Dedifferentiated amniotic fluid mesenchymal stem cell (primary cell): ENCODE measurements around the gene MYL3.
A peak's percentile ranks its signal among the peaks of the same experiment; 100 is the strongest.

ENCODE experiments used
- DNase-seq: peaks from one replicate; pipeline ENCODE4 v3.0.0-alpha.2; 2016; ENCODE audit errors: extremely low spot score

Gene MYL3

DNA sequence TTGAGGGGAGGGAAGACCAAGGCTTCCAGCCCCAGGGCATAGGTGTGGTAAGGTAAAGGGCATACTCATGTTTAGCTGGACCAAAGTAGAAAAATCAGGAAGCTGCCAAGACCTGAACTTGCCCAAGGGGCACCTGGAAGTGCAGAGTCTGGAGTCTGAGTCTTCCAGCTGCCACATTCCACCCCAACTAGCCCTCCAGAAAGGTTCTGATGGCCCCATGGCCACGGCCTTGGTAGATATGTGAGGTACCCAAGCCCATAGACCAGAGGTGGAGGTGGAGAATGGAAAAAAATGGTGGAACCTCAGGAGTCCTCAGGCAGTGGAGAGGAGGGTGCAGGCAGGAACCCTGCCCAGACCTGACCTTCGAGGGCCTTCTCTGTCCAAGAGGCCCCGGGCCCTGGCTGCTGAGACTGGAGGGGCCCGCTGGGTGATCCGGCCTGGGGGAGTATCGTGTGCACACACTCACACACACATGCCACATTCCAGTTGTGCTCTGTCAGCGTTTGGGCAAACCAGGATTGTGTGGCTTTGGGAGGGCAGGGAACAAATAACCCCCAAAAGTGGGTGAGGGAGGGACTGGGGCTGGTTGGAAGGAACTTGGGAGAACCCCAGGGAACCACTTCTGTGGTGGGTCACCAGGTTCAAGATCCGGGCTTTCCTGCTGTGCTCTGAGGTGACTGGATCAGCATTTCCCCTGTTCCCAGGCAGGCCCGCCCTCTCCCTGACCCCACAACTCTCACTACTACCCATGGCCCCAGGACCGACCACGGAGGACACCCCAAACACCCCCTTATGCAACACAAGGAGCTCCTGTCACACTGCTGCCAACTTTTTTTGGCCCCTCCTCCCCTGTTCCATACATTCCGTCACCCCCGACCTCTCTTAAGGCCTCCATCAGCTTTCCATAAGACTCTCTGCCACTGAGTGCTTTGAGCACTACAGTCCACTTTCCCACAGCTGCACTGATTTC lies 11.6 kb downstream of the MYL3 start:
- no peak for DNase-seq

DNA sequence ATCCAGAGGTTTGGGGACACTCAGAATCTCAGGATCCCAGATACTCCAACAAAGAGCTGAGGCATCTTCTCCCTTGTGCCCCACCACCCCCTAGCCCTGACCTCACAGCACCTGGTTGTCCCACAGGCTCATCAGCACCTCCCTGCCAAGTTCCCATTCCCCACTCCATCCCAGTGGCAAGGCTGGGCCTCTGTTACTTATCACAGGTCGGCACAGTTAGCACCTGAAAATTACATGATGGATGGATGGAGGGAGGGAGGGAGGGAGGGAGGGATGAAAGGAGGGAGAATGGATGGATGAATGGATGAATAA lies 12.8 kb downstream of the MYL3 start:
- DNase-seq: no peak

DNA sequence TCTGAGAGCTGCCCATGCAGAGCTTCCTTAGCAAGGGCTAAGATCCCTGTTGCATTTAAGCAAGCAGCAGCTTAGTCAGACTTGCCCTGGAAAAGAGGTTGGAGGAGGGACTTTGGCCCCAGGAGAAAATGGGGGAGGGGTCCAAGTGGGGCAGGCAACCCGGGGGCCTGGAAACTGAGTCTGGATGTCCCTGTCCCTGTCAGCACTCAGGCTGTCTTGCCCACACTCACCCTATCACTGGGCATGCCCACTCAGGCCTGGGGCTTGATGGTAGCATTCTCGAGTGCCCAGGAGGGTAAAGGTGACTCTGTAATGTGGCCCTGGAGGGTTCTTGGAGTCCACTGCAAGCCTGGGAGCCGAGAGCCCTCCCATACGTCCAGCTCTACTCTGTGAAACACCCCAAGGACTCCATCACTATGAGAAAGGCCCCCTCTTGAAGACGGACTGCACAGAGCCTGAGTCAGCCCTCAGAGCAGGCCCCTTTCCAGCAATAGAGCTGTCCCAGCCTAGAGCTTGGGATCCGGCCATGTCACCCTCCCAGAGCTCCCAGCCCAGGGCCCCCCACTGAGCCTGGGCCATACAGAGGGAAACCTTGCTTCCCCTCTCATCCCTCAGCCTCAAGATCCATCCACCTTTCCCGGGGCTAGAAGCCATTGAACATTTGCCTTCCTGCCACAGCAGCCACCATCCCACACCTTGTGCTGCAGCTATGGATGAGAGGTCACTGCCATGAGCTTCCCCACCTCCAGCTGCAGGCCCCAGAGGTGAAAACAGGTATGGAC lies 13.4 kb downstream of the MYL3 start:
- no peak for DNase-seq

DNA sequence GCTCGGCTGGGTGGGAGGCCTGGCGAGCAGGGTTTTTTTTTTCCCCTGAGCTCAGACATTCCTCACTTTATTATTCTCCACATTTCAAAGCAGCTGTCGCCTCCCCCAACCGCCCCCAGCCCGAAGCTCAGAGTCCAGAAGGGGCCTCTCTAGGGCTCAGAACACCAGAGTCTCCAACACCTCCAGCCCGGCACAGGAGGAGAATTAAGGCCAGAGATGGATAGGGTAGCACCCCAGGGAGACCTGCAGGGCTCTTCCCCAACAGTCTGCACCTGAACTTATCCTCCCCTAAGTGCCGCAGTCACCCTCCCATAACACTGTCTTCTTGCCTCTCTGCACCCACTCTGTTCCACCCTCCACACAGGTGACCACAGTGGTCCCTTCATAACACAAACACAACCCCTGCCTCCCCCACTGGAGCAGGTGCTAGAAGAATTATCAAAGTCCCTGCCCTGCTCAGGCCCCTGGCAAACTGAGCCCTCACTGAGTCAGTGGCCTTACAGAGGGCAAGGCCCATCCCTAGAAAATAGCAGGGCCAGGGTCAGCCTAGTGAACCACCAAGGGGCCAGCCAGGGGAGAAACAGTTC lies 14.1 kb downstream of the MYL3 start:
- no peak for DNase-seq

DNA sequence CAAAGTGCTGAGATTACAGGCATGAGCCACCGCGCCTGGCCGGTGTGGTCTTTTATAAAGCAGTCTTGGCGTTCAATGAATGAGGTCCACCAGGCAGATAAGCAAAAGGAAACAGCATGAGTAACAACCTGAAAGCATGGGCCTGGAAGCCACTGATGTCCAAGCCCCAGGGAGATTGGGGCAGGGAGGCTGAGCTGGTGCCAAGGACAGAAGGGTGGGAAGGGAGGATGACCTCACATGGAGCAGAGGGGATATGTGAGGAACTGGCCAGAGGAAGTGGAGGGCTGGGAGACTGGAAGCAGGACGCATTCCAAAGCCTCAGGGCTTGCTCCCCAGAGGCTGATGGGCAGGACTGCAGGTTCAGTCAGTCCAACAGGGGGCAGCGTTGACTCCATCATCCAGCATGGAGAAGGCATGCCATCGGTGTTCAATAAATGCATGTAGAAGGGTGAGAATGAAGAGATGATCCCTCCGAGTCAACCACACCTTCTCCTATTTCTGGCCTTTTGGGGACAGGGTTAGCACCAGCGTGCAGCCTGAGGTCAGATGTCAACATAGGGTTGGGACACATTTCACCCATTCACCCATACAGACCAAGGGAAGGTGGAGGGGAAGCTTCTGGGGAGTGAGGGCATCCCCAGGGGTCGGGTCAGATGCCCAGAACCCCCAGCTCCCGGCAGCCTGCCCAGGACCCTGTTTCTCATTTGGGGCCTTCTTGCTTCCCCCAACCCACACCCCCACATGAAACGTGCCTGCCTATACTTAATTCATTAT lies 14.8 kb downstream of the MYL3 start:
- no peak for DNase-seq

DNA sequence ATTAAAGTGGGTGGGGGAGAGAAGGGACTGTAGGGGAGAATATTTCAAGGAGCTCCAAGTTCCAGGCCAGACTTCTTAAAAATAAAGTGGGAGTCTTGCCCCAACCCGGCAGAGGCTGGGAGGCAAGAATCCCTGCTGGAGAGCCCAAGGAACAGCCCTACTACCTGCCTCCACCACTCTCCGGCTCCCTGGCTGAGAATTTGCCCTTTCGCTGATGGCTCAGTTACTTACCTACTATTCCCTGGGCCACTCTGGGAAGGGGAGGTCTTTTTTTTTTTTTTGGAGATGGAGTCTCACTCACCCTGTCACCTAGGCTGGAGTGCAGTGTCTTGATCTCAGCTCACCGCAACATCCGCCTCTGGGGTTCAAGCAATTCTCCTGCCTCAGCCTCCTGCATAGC lies 15.5 kb downstream of the MYL3 start:
- no peak for DNase-seq

DNA sequence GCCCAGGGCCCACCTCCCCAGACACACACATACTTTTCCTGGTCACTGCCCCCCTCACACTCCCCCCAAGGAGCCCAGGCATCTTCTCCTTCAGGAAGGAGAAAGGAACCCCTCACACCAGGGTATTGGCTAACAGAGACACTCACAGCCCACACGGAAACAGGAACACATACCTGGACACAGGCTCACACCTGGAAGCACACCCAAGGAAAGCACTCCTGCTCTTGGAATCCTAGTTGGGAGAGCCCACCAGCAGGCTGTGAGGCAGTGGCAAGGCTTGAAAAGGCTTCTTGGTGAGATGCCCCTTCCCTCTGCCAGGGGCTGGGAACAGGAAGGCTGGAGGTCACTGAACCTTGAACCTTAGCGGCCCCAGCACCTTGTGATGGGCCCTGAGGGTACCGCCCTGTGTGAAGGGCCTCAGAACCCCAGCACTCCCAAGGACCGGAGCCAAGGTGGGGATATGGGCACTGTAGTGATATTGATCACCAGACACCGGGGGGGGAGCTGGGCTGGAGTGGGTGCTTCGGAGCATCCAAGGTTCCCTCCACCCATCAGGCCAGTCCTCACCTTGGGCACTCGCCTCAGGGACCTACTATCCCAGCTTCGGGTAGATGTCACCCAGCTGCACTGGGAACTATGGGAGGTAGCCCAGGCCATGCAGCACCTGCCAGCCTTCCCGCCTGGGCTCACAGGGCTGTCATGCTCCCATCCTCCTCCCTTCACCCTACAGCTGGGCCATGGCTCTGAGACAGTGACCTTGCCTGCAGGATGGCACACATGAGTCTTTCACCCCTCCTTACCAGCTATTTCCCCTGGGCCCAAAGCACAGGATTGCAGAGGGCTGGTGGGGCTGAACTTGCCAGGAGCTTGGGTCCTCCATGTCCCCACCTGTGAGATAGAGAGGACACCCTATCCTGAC lies 16.4 kb downstream of the MYL3 start:
- no peak for DNase-seq

DNA sequence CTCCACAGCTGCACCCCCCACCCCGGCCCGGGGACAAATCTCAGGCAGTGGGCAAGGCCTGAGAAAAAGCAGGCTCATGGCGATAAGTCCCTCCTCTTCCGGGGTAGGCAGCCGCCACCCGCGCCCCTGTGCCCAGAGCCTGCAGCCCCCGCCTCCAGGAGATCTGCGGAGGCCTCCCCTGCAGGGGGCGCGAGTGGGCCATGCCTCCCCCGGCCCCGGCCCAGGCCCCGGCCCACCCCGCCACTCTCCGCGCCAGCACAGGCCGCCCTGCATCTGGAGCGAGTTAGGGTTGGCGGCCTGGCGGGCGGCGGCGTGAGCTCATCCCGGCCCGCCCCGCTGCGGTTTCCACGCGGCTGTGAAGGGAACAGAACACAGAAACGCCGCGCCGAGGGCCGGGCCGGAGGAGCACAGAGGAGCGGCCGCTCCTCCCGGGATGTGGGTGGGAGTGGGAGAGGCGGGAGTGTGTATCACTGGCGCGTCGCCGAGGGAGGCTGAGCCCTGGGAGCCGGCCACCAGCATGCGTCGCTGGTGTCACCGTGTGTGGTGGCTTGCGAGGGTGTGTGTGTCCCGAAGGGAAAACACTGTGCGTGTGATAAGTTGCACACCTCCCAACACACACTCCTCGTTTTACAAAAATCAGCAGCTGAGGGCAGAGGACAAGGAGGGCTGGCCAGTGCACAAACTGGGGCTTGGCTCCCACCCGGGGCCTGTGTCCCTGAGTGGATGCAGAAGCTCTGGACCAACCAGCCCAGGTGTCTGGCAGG lies 17.2 kb downstream of the MYL3 start:
- DNase-seq: peak; percentile 72

DNA sequence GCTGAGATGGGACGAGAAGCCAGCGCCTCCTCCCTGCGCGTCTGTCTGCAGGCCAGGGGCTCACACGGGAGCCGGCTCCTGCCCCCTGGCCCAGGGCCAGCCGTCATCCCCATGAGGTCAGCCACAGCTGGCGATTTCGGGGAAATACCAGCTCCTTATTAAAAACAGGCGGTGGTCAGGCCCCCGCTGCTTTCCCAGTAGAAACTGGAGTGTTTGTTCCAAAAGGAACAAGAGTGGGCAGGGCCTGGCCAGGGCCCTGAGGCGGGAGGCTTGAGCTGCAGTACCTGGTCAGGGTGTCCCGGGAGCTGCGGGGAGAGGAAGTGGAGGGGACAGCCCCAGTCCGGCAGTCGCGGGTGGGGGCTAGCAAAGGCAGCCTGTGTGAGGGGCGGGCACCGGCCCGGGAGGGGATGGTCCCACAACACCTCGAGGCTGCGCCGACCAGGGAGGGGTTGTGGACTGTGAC lies 17.8 kb downstream of the MYL3 start:
- peak; percentile 47 for DNase-seq

DNA sequence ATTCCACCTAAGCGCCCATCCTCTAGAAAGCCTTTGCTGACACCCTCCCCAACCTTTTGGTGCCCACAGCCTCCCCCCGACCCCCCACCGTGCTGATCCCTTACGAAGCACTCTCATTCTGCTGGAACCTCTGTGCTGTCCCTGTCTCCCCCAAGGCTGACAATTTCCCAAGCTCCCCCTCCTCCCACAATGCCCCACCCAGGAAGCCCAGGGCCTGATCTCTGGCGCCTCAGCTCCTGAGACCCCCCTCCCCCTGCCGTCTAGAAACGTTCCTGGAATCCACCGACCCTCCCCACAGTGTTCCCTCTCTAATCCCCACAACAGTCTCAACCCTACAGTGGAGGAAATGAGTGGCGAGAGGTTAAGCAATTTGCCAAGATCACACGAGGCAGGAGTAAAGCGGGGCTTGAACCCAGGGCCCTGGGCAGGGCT lies 18.3 kb downstream of the MYL3 start:
- no peak for DNase-seq

DNA sequence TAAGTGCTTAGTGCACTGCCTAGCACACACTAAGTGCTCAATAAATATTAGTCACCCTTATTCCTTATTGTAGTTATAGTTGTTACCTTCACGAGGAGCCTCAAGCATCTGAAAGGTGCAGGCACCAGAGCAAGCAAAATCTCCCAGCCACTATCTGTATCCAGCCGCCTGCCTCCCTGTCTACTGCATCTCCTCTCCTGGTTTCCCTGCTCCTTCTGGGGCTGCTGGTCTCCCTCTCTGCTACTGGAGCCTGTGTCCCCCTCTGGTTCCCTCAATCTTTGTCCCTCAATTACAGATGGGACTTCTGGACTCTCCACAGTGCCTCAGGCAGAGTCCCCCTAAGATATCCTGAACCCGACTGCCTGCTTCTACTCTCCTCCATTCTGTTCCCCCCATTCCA lies 18.8 kb downstream of the MYL3 start:
- no peak for DNase-seq

DNA sequence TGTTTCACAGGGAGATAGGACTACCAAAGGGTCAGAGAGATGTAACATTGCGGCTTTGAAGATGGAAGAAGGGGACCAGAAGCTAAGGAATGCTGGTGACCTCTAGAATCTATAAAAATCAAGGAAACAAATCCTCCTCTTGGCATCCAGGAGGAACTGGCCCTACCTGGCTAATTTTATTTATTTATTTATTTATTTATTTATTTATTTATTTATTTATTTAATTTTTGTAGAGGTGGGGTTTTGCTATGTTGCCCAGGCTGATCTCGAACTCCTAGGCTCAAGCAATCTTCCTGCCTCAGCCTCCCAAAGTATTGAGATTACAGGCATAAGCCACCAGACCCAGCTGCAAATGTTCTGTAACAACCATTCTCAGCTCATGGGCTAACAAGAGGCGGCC lies 19.7 kb downstream of the MYL3 start:
- no peak for DNase-seq

DNA sequence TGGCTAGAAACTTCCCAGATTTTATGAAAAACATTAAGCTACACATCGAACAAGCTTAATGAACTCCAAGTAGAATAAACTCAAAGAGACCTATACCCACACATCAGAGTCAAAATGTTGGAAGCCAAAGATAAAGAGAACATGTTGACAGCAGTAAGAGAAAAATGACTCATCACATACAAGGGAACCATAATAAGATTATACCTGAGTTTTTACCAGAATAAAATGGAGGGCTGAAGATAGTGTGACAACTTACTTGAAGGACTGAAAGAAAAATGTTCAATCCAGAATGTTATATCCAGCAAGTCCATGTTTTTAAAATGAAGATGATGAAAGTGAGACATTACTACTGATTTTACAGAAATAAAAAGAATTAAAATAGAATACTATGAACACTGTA lies 22.8 kb downstream of the MYL3 start:
- no peak for DNase-seq

DNA sequence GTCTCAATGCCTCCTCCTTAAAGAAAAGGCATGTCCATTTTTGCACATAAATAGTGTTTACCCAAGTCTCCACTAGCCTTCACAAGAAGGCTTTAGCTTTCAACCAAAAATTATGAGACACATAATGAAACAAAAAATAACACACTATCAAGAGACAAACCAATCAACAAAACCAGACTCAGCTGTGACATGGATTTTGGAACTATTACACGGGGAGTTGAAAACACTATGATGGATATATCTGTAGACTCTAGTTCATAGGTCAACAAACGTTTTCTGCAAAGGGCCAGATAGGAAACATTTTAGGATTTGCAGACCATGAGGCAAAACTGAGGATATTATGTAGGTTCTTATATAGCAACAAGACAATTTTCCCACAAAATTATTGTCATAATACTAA lies 24.9 kb downstream of the MYL3 start:
- DNase-seq: no peak

DNA sequence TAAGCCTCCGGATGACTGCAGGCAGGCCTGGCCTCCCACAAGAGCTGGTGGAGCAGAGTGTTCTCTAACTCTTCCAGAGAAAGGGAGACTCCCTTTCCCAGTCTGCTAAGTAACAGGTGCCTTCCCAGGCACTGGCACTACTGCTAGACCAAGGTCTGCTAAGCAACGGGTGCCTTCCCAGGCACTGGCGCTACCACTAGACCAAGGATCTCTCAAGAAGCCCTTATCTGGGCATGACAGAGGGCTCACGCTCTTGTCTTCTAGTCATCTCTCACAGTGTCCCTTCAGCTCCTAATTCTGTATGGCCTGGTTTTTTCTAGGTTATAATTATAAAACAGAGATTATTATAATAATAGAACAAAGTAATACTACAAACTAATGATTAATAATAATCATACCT lies 27.8 kb downstream of the MYL3 start:
- DNase-seq: no peak

DNA sequence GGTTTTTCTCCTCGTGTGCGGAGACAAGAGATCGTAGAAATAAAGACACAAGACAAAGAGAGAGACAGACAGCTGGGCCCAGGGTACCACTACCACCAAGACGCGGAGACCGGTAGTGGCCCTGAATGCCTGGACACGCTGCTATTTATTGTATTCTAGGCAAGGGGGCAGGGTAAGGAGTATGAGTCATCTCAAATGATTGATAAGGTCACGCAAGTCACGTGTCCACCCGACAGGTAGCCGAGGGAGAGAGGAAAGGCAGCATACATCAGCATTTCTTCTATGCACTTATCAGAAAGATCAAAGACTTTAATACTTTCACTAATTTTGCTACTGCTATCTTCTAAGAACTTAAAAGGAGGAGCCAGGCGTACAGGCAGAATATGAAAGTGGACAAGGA lies 28.2 kb downstream of the MYL3 start:
- DNase-seq: no peak

DNA sequence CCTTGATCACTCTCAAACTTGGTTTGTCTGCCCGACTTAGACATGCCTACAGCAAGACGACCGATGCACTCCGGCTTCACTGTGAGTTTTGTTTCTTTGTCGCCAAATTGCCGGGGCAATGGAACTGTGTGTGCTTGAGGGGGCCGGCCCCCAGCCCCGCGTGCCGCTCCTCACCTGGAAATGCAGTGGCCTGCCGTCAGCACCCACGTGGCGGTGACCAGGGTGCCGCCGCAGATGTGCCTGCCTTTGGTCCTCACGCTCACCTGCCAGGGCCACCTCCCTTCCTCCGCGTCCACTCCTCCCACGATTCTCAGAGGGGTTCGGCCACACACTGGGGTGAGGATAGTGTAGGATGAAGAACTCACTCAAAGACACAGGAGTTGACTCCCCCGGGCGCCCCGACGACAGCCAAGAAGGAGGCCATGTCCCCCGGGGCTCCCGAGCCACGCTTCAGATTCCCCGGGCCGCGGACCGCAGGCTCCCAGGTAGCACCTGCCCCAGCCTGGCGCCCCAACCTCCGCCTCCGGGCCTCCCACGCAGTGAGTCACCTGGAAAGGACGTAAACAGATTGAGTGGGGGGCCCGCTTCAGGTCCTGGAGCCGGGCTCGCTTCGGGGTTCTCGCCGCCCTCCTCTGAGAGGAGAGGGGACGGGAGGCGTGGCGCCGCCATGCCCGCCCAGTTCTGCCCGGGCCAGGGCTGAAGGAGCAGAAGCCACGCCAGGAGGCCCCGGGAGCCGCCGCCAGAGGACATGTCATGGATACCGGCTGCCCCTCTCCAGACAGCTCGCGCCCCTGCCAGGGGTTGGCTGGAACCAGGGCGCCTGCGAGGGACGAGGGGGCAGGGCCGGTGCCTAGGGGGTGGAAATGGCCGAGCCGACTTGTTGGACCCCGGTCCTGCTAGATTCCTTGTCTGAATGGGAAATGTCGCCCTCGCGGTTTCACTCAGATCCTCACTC lies 29.6 kb downstream of the MYL3 start:
- DNase-seq: no peak

DNA sequence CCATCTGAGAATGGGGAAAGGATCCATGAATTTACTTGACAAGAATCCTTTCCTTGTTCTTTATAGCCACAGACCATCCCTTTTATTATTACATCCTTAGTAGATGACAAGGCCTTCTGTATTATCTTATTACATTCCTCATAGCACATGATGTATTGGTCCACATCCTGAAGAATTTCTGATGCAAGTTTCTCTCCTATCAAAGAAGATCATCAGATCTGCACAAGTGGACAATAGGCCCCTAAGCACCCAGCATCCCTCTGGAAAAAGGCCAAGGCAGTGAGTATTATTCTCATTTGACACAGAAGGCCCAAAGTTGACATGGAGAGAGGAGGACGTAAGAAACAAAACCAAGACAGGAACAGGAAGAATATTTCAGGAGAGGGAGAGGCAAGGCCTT lies 31.4 kb downstream of the MYL3 start:
- DNase-seq: no peak

DNA sequence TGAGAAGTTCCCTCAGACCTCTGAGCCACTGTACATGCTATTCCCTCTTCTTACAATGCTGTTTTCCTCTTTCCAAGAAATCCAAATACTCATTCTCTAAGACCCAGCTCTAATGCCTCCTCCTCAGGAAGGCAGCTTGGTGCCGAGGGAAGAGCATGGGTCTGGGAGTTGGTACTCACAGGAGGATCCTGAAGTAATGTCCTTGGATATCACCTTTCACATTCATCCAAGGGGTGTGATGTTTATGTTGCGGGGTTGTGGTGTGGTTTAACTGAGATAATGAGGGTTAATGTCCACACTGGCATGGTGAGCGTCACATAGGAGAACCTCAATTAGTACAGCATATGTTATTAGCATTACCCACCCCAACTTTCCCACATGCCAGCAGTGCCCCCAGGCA lies 31.9 kb downstream of the MYL3 start:
- DNase-seq: no peak
